Measurements from ENCODE around the gene MFRP.
A peak's percentile ranks its signal among the peaks of the same experiment; 100 is the strongest.

The MFRP gene

GRCh38 chr11:119320240-119320775 is 26.2 kb downstream of the MFRP start:
- no peaks in the 10 kb centered on the region for H3K36me3 ChIP-seq (ENCODE audit: insufficient read depth, low read length)
- H3K4me3 ChIP-seq: no peak overlapping the region
- no peak for DNase-seq (ENCODE audit: low read depth, low spot score)
- no peaks in the 10 kb centered on the region for H3K9me3 ChIP-seq (ENCODE audit: low read depth, low read length)
- no peak overlapping the region for H3K27ac ChIP-seq
- no peak overlapping the region for H3K9ac ChIP-seq (ENCODE audit: insufficient read length)
- no peak for TF ChIP-seq EZH2 (IDR thresholded peaks at IDR 0.05)
- no peak for TF ChIP-seq POLR2AphosphoS5 (IDR thresholded peaks at IDR 0.05; ENCODE audit: borderline replicate concordance, low read depth, low read length)
- TF ChIP-seq FOXP2 (optimal IDR thresholded peaks at IDR 0.05; ENCODE audit: control extremely low read depth, extremely low read length, insufficient read depth): no peak

GRCh38 chr11:119319700-119320239 is 26.7 kb downstream of the MFRP start:
- Histone ChIP-seq H3K36me3 (ENCODE audit: insufficient read depth, low read length) (no peaks in the 10 kb centered on the region), H3K9me3 (ENCODE audit: low read depth, low read length) (no peaks in the 10 kb centered on the region), H3K27ac (no peak overlapping the region), H3K4me3 (no peak overlapping the region), H3K9ac (ENCODE audit: insufficient read length) (no peak overlapping the region)
- DNase-seq (ENCODE audit: low read depth, low spot score): no peak
- no peak for TF ChIP-seq POLR2AphosphoS5 (IDR thresholded peaks at IDR 0.05; ENCODE audit: borderline replicate concordance, low read depth, low read length)
- TF ChIP-seq EZH2 (IDR thresholded peaks at IDR 0.05): no peak
- no peak for TF ChIP-seq FOXP2 (optimal IDR thresholded peaks at IDR 0.05; ENCODE audit: control extremely low read depth, extremely low read length, insufficient read depth)

GRCh38 chr11:119319136-119319699 is 27.3 kb downstream of the MFRP start:
- Histone ChIP-seq H3K36me3 (ENCODE audit: insufficient read depth, low read length) (no peaks in the 10 kb centered on the region), H3K9ac (ENCODE audit: insufficient read length) (no peak overlapping the region), H3K4me3 (no peak overlapping the region), H3K9me3 (ENCODE audit: low read depth, low read length) (no peaks in the 10 kb centered on the region), H3K27ac (no peak overlapping the region)
- DNase-seq (ENCODE audit: low read depth, low spot score): no peak
- TF ChIP-seq FOXP2 (optimal IDR thresholded peaks at IDR 0.05; ENCODE audit: control extremely low read depth, extremely low read length, insufficient read depth): no peak
- no peak for TF ChIP-seq POLR2AphosphoS5 (IDR thresholded peaks at IDR 0.05; ENCODE audit: borderline replicate concordance, low read depth, low read length)
- TF ChIP-seq EZH2 (IDR thresholded peaks at IDR 0.05): no peak

GRCh38 chr11:119318240-119319135 is 28.0 kb downstream of the MFRP start:
- Histone ChIP-seq H3K36me3 (ENCODE audit: insufficient read depth, low read length) (no peaks in the 10 kb centered on the region), H3K4me3 (no peak overlapping the region), H3K9ac (ENCODE audit: insufficient read length) (no peak overlapping the region), H3K27ac (no peak overlapping the region), H3K9me3 (ENCODE audit: low read depth, low read length) (no peaks in the 10 kb centered on the region)
- DNase-seq (ENCODE audit: low read depth, low spot score): no peak
- TF ChIP-seq POLR2AphosphoS5 (IDR thresholded peaks at IDR 0.05; ENCODE audit: borderline replicate concordance, low read depth, low read length): no peak
- no peak for TF ChIP-seq FOXP2 (optimal IDR thresholded peaks at IDR 0.05; ENCODE audit: control extremely low read depth, extremely low read length, insufficient read depth)
- no peak for TF ChIP-seq EZH2 (IDR thresholded peaks at IDR 0.05)

- H3K9me3 ChIP-seq (ENCODE audit: low read depth, low read length): no peaks in the 10 kb centered on the region
- no peak for DNase-seq (ENCODE audit: low read depth, low spot score)
- peak overlapping the region; percentile 59 for H3K9ac ChIP-seq (ENCODE audit: insufficient read length)
- H3K36me3 ChIP-seq (ENCODE audit: insufficient read depth, low read length): no peaks in the 10 kb centered on the region
- TF ChIP-seq FOXP2 (optimal IDR thresholded peaks at IDR 0.05; ENCODE audit: control extremely low read depth, extremely low read length, insufficient read depth): no peak
- no peak for TF ChIP-seq POLR2AphosphoS5 (IDR thresholded peaks at IDR 0.05; ENCODE audit: borderline replicate concordance, low read depth, low read length)
- TF ChIP-seq EZH2 (IDR thresholded peaks at IDR 0.05): no peak
- peak overlapping the region; percentile 92 for H3K4me3 ChIP-seq
- no peak overlapping the region for H3K27ac ChIP-seq
Measured at GRCh38 chr11:119317592-119318239, 28.8 kb downstream of the MFRP start.

GRCh38 chr11:119316729-119317591 is 29.5 kb downstream of the MFRP start, which contains the start of gene MCAM:
Gene MCAM (minus strand): TSS chr11:119317130. CDS start chr11:119317101, 29 bp downstream.
- DNase-seq (ENCODE audit: low read depth, low spot score): no peak
- no peaks in the 10 kb centered on the region for H3K9me3 ChIP-seq (ENCODE audit: low read depth, low read length)
- no peaks in the 10 kb centered on the region; the same call in 1 of the 2 replicates for H3K36me3 ChIP-seq (ENCODE audit: insufficient read depth, low read length)
- no peak for TF ChIP-seq EZH2 (IDR thresholded peaks at IDR 0.05)
- TF ChIP-seq POLR2AphosphoS5 (IDR thresholded peaks at IDR 0.05; ENCODE audit: borderline replicate concordance, low read depth, low read length): peak; percentile 86
- H3K4me3 ChIP-seq: peak within 1 kb of the TSS; percentile 92
- H3K9ac ChIP-seq (ENCODE audit: insufficient read length): peak within 1 kb of the TSS; percentile 69
- no peak within 1 kb of the TSS for H3K27ac ChIP-seq

GRCh38 chr11:119316016-119316728 is 30.3 kb downstream of the MFRP start:
- Histone ChIP-seq H3K27ac (no peak overlapping the region), H3K9ac (ENCODE audit: insufficient read length) (peak overlapping the region; percentile 69), H3K36me3 (ENCODE audit: insufficient read depth, low read length) (peaks cover under 1% of the 10 kb centered on the region; the same call in 1 of the 2 replicates), H3K9me3 (ENCODE audit: low read depth, low read length) (no peaks in the 10 kb centered on the region), H3K4me3 (peak overlapping the region; percentile 92)
- no peak for DNase-seq (ENCODE audit: low read depth, low spot score)
- TF ChIP-seq FOXP2 (optimal IDR thresholded peaks at IDR 0.05; ENCODE audit: control extremely low read depth, extremely low read length, insufficient read depth) (no peak), EZH2 (IDR thresholded peaks at IDR 0.05) (no peak), POLR2AphosphoS5 (IDR thresholded peaks at IDR 0.05; ENCODE audit: borderline replicate concordance, low read depth, low read length) (no peak)

Data from SK-N-MC (cell line).